Fibroblast of lung (primary cell): ENCODE measurements around the gene FMNL2. TPM values are rescaled to one million over a fixed set of nuclear protein-coding genes. Genes with fewer than 3 reads are reported as not detected.
A peak's percentile ranks its signal among the peaks of the same experiment; 100 is the strongest.

Experiments used
- DNase-seq, 2 donors: peaks; one replicate each; pipeline versions ENCODE4 v3.0.0 to v3.0.0-alpha.2; 2010; ENCODE audit warnings: low read depth in 2 of 2
- H2AFZ ChIP-seq: 2 replicates; pipeline ENCODE4 v1.5.1; 2012; ENCODE audit warnings: low read length, control low read depth, inconsistent platforms
- H3K27ac ChIP-seq: 2 replicates; pipeline ENCODE4 v1.5.1; 2011; ENCODE audit warnings: low read length, control low read depth; ENCODE audit not compliant: insufficient read depth
- H3K27me3 ChIP-seq: 2 replicates; pipeline ENCODE4 v1.5.1; 2011; ENCODE audit warnings: mild to moderate bottlenecking, low read length; ENCODE audit not compliant: control insufficient read depth, insufficient read depth
- H3K36me3 ChIP-seq: 2 replicates; pipeline ENCODE4 v1.5.1; 2011; ENCODE audit warnings: low read length; ENCODE audit not compliant: control insufficient read depth, insufficient read depth
- H3K4me1 ChIP-seq: 2 replicates; pipeline ENCODE4 v1.5.1; 2011; ENCODE audit warnings: low read length; ENCODE audit not compliant: control insufficient read depth, insufficient read depth; ENCODE audit errors: extremely low read depth
- H3K4me2 ChIP-seq: 2 replicates; pipeline ENCODE4 v1.5.1; 2011; ENCODE audit warnings: low read length, control low read depth; ENCODE audit not compliant: insufficient read depth; ENCODE audit errors: extremely low read depth
- H3K4me3 ChIP-seq, 4 experiments: fragments of 200-600 bp in 1 of 4; sonication (generic) in 1 of 4; replicated peaks in 1 of 4; 2 replicates each; pipeline ENCODE4 v1.5.1; 2011 to 2016; ENCODE audit warnings: low read length in 4 of 4, low read depth in 3 of 4, mild to moderate bottlenecking in 3 of 4, control low read depth in 2 of 4, inconsistent platforms in 1 of 4, mixed read lengths in 1 of 4; ENCODE audit not compliant: insufficient read depth in 1 of 4; ENCODE audit errors: control extremely low read depth in 1 of 4
- H3K79me2 ChIP-seq: 2 replicates; pipeline ENCODE4 v1.5.1; 2012; ENCODE audit warnings: mild to moderate bottlenecking, low read length, inconsistent platforms; ENCODE audit not compliant: control insufficient read depth, insufficient read depth
- H3K9ac ChIP-seq: 2 replicates; pipeline ENCODE4 v1.5.1; 2011; ENCODE audit warnings: mild to moderate bottlenecking, low read length, control low read depth; ENCODE audit not compliant: insufficient read depth
- H3K9me3 ChIP-seq: 2 replicates; pipeline ENCODE4 v1.5.1; 2012; ENCODE audit warnings: low read depth, low read length; ENCODE audit not compliant: control insufficient read depth, insufficient read depth
- H4K20me1 ChIP-seq: 2 replicates; pipeline ENCODE4 v1.5.1; 2011; ENCODE audit warnings: low read length; ENCODE audit not compliant: control insufficient read depth, insufficient read depth; ENCODE audit errors: extremely low read depth
- EZH2 ChIP-seq: IDR thresholded peaks from 2 replicates; pipeline ENCODE4 v1.5.1; 2012; ENCODE audit warnings: low read length, control low read depth, mild to moderate bottlenecking; ENCODE audit errors: missing control alignments
- polyA plus RNA-seq, 2 donors: library from polyadenylated mRNA; depleted of rRNA in 1 of 2; stranded (reverse) in 1 of 2; unstranded in 1 of 2; fragments of >200 nt; gene quantifications; 2 replicates each; pipeline ENCODE4 v1.2.1, GENCODE V29; 2011 to 2012; ENCODE audit warnings: missing spikeins in 1 of 2
- total RNA-seq: library from RNA; depleted of rRNA; stranded (reverse); fragments of >200 nt; gene quantifications from 2 replicates; pipeline ENCODE4 v1.2.1, GENCODE V29; 2014
- TF ChIP-seq, protein P1 (sequence below), 2 donors: IDR thresholded peaks in 1 of 2; conservative IDR thresholded peaks in 1 of 2; 1 replicate in 1 of 2; 2 replicates in 1 of 2; pipeline ENCODE4 v1.5.1; 2011 to 2012; ENCODE audit warnings: low read length in 2 of 2, control low read depth in 1 of 2, inconsistent platforms in 1 of 2, low read depth in 1 of 2, mild to moderate bottlenecking in 1 of 2

FMNL2 gene
- total and polyA plus RNA-seq, 2 donors (not counting 1 experiment from before 2014, with no cell fraction given): 12.0 to 30.2 TPM

DNA sequence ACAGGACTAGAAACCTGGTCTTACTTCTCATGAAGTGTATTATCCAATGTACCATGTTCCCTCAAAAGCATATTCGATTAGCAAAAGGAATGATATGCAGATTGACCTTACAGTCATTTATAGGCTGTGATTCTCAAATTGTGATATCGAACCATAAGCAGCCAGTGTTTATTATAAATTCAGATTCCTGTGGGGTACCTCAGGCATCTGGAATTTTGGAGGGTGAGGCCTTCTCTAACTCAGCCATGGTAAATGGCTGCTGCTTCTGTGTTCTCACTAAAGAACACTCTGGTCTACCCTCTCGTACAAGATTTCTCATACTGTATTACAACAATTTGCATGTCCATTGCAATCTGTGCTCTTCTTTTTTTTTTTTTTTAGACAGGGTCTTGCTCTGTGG, 297.8 kb downstream of the FMNL2 start:
- no peaks in the 10 kb centered on the region for H3K9me3 ChIP-seq
- no peaks in the 10 kb centered on the region for H3K79me2 ChIP-seq
- TF ChIP-seq EZH2: no peak
- TF ChIP-seq, protein P1, sequence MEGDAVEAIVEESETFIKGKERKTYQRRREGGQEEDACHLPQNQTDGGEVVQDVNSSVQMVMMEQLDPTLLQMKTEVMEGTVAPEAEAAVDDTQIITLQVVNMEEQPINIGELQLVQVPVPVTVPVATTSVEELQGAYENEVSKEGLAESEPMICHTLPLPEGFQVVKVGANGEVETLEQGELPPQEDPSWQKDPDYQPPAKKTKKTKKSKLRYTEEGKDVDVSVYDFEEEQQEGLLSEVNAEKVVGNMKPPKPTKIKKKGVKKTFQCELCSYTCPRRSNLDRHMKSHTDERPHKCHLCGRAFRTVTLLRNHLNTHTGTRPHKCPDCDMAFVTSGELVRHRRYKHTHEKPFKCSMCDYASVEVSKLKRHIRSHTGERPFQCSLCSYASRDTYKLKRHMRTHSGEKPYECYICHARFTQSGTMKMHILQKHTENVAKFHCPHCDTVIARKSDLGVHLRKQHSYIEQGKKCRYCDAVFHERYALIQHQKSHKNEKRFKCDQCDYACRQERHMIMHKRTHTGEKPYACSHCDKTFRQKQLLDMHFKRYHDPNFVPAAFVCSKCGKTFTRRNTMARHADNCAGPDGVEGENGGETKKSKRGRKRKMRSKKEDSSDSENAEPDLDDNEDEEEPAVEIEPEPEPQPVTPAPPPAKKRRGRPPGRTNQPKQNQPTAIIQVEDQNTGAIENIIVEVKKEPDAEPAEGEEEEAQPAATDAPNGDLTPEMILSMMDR (conservative IDR thresholded peaks at IDR 0.05 in 1 of 2, IDR thresholded peaks at IDR 0.05 in 1 of 2; ENCODE audit: low read depth in 1 of 2, low read length in 2 of 2): no peak
- no peaks in the 10 kb centered on the region for H3K36me3 ChIP-seq
- H3K9ac ChIP-seq: no peak overlapping the region
- no peak overlapping the region for H3K4me3 ChIP-seq
- no peaks in the 10 kb centered on the region for H3K4me1 ChIP-seq
- H3K27me3 ChIP-seq: no peaks in the 10 kb centered on the region
- H4K20me1 ChIP-seq: no peaks in the 10 kb centered on the region
- H2AFZ ChIP-seq: no peak overlapping the region
- H3K4me2 ChIP-seq: no peak overlapping the region
- H3K27ac ChIP-seq: no peak overlapping the region
- DNase-seq: peak in 1 of 2 donors; percentile 20

DNA sequence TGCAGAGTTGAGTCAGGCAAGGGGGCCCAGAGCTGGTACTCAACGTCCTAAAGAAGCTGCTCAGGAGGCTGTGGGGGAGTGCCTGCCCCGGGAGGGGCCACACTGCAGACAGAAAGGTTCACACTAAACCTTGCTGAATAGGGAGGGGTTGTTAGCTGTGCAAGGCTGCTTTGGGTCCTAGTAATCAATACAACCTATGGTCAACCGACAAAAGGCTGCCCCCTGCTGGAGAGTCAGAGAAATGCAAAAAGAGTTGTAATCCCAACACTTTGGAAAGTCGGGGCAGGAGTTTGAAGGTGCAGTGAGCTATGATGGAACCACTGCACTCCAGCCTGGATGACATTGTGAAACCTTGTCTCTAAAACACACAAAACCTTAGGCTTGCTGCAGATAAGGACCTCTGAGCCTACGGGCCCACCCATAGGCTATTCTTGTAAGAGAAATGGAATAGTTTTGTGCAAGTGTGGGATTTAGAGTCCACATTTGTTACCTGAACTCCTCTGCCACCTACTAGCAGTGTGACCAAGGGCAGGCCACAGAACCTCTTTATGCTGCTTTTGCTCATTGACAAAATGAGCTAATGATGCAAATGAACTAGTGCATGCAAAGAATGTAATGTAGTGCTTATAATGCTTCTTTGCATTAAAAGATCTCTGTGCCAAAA, 300.8 kb downstream of the FMNL2 start:
- H2AFZ ChIP-seq: no peak overlapping the region
- peaks cover 4% of the 10 kb centered on the region for H3K36me3 ChIP-seq
- H3K4me3 ChIP-seq: no peak overlapping the region
- H3K9me3 ChIP-seq: no peaks in the 10 kb centered on the region
- DNase-seq: peak; percentile 34 to 65
- H4K20me1 ChIP-seq: no peaks in the 10 kb centered on the region
- H3K9ac ChIP-seq: no peak overlapping the region
- no peak overlapping the region for H3K4me2 ChIP-seq
- no peak overlapping the region for H3K27ac ChIP-seq
- H3K79me2 ChIP-seq: no peaks in the 10 kb centered on the region
- no peaks in the 10 kb centered on the region for H3K4me1 ChIP-seq
- H3K27me3 ChIP-seq: no peaks in the 10 kb centered on the region
- TF ChIP-seq, protein P1 (conservative IDR thresholded peaks at IDR 0.05 in 1 of 2, IDR thresholded peaks at IDR 0.05 in 1 of 2; ENCODE audit: low read depth in 1 of 2, low read length in 2 of 2): peak; percentile 83 to 84
- no peak for TF ChIP-seq EZH2

DNA sequence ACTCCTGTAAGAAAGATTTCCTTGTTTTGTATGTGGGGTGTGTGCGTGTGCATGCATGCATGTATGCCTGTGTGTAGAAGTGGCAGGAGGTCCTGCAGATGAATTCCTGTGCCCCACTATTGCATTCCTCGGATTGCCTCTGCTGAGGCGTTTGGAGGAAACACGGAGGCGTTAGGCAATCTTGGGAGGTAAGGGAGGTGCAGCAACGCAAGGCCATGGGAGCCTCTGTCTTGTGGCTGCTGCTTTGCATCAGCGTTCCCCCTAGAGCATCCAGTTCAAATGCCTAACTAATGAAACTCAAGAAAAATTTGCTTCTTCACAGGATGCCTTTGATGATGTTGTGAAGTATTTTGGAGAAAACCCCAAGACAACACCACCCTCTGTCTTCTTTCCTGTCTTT, 302.3 kb downstream of the FMNL2 start:
- H3K36me3 ChIP-seq: peaks cover 6% of the 10 kb centered on the region
- no peaks in the 10 kb centered on the region for H3K4me1 ChIP-seq
- H3K9ac ChIP-seq: no peak overlapping the region
- no peaks in the 10 kb centered on the region for H3K9me3 ChIP-seq
- DNase-seq: no peak
- no peak overlapping the region for H3K4me3 ChIP-seq
- no peak overlapping the region for H3K27ac ChIP-seq
- TF ChIP-seq, protein P1 (conservative IDR thresholded peaks at IDR 0.05 in 1 of 2, IDR thresholded peaks at IDR 0.05 in 1 of 2; ENCODE audit: low read depth in 1 of 2, low read length in 2 of 2): no peak
- TF ChIP-seq EZH2: no peak
- no peak overlapping the region for H3K4me2 ChIP-seq
- no peaks in the 10 kb centered on the region for H3K79me2 ChIP-seq
- H2AFZ ChIP-seq: no peak overlapping the region
- no peaks in the 10 kb centered on the region for H3K27me3 ChIP-seq
- H4K20me1 ChIP-seq: no peaks in the 10 kb centered on the region
